Measurements from ENCODE around the gene ACP4. TPM values are rescaled to one million over a fixed set of nuclear protein-coding genes. Genes with fewer than 3 reads are reported as not detected.

ACP4 gene
- total RNA-seq, 1 donor from 2014 or later, result not detected

GRCh38 chr19:50819636-50820035, 29.4 kb downstream of the ACP4 start:
- no peak overlapping the region for H3K27ac Mint-ChIP-seq
- no peak for TF ChIP-seq CTCF (conservative IDR thresholded peaks at IDR 0.05)
- DNase-seq (ENCODE audit: extremely low spot score, unreplicated experiment), result no peak
- H3K4me3 Mint-ChIP-seq, result peak overlapping the region; percentile 52
- H3K4me1 Mint-ChIP-seq (ENCODE audit: unreplicated experiment), result peaks cover 13% of the 10 kb centered on the region
- peaks cover 89% of the 10 kb centered on the region for H3K27me3 Mint-ChIP-seq
- H3K36me3 Mint-ChIP-seq, result no peaks in the 10 kb centered on the region
- H3K9me3 Mint-ChIP-seq, result peaks cover 5% of the 10 kb centered on the region

GRCh38 chr19:50820086-50820485, 29.9 kb downstream of the ACP4 start:
- Mint-ChIP-seq H3K9me3 (peaks cover 5% of the 10 kb centered on the region), H3K4me1 (ENCODE audit: unreplicated experiment) (peaks cover 13% of the 10 kb centered on the region), H3K27ac (peak overlapping the region; percentile 2), H3K36me3 (no peaks in the 10 kb centered on the region), H3K27me3 (peaks cover 84% of the 10 kb centered on the region), H3K4me3 (peak overlapping the region; percentile 52)
- TF ChIP-seq CTCF (conservative IDR thresholded peaks at IDR 0.05), result no peak
- DNase-seq (ENCODE audit: extremely low spot score, unreplicated experiment), result no peak

GRCh38 chr19:50820549-50821247, 30.5 kb downstream of the ACP4 start:
- no peak for DNase-seq (ENCODE audit: extremely low spot score, unreplicated experiment)
- H3K36me3 Mint-ChIP-seq, result no peaks in the 10 kb centered on the region
- TF ChIP-seq CTCF (conservative IDR thresholded peaks at IDR 0.05), result no peak
- peaks cover 78% of the 10 kb centered on the region for H3K27me3 Mint-ChIP-seq
- peak overlapping the region; percentile 52 for H3K4me3 Mint-ChIP-seq
- peaks cover 5% of the 10 kb centered on the region for H3K9me3 Mint-ChIP-seq
- H3K4me1 Mint-ChIP-seq (ENCODE audit: unreplicated experiment), result peaks cover 13% of the 10 kb centered on the region
- H3K27ac Mint-ChIP-seq, result peak overlapping the region; percentile 2

GRCh38 chr19:50821248-50821612, 31.0 kb downstream of the ACP4 start:
- TF ChIP-seq CTCF (conservative IDR thresholded peaks at IDR 0.05), result no peak
- H3K9me3 Mint-ChIP-seq, result peaks cover 2% of the 10 kb centered on the region
- no peak overlapping the region for H3K4me3 Mint-ChIP-seq
- peaks cover 13% of the 10 kb centered on the region for H3K4me1 Mint-ChIP-seq (ENCODE audit: unreplicated experiment)
- no peak for DNase-seq (ENCODE audit: extremely low spot score, unreplicated experiment)
- H3K27ac Mint-ChIP-seq, result no peak overlapping the region
- H3K27me3 Mint-ChIP-seq, result peaks cover 77% of the 10 kb centered on the region
- H3K36me3 Mint-ChIP-seq, result no peaks in the 10 kb centered on the region

GRCh38 chr19:50821622-50822021, 31.4 kb downstream of the ACP4 start:
- no peaks in the 10 kb centered on the region for H3K9me3 Mint-ChIP-seq
- no peak for TF ChIP-seq CTCF (conservative IDR thresholded peaks at IDR 0.05)
- no peak overlapping the region for H3K27ac Mint-ChIP-seq
- H3K4me1 Mint-ChIP-seq (ENCODE audit: unreplicated experiment), result peaks cover 13% of the 10 kb centered on the region
- H3K4me3 Mint-ChIP-seq, result no peak overlapping the region
- H3K36me3 Mint-ChIP-seq, result no peaks in the 10 kb centered on the region
- H3K27me3 Mint-ChIP-seq, result peaks cover 77% of the 10 kb centered on the region
- no peak for DNase-seq (ENCODE audit: extremely low spot score, unreplicated experiment)
